ENCODE data around the gene NT5C2.

DNA sequence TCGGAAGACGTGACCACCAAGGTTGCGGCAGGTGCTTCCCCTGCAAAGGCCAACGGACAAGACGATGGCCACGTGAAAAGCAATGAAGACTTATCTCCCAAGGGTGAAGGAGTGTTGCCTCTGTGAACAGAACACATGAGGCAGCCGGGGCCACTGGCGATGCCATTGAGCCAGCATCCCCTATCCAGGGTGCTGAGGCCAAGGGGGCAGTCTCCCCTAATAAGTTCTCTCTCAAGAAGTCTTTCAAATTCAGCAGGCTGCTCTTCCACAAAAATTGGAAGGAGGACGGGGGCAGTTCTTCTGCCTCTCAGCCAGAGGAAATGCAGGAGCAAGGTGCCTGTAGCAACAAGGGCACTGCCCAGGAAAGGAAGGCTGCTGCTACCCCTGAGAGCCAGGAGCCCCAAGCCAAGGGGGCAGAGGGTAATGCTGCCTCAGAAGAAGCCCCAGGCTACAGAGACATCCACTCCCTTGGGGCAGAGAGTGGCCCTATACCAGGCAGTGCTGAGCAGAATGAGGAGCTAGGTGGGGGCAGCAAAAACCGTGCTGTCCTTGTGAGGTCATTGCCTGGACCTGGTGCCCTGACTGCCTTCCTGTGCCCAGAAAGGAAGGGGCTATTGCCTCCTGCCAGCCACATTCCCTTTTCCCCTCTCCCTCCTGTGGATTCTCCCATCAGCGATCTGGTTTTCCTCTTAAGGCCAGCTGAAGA lies 17.3 kb downstream of the NT5C2 start:
- TF ChIP-seq CTCF (conservative IDR thresholded peaks at IDR 0.05; ENCODE audit: low read length) = no peak
- TF ChIP-seq EZH2phosphoT487 (IDR thresholded peaks at IDR 0.05; ENCODE audit: borderline replicate concordance) = no peak

Data from Loucy (cell line).